Measurements from ENCODE around the gene SOX13.

SOX13 gene

GRCh38 chr1:204065174-204065985 is 7.5 kb upstream of the SOX13 start:
- Histone ChIP-seq H3K4me3 (IDR thresholded peaks at IDR 0.05; ENCODE audit: insufficient read depth, low read depth, low read length) (no peak overlapping the region), H2AFZ (ENCODE audit: low read depth) (no peak overlapping the region), H3K4me1 (ENCODE audit: low read depth, poor library complexity, severe bottlenecking) (no peaks in the 10 kb centered on the region), H3K4me2 (no peak overlapping the region), H4K20me1 (ENCODE audit: insufficient read depth) (no peaks in the 10 kb centered on the region), H3K27ac (no peak overlapping the region), H3K36me3 (ENCODE audit: insufficient read depth) (no peaks in the 10 kb centered on the region), H3K79me2 (ENCODE audit: insufficient read depth, low read depth) (no peaks in the 10 kb centered on the region), H3K9ac (no peak overlapping the region), H3K27me3 (ENCODE audit: insufficient read depth, low read depth) (no peaks in the 10 kb centered on the region)
- TF ChIP-seq CTCF (conservative IDR thresholded peaks at IDR 0.05; ENCODE audit: low read depth, low read length), result no peak

DNA sequence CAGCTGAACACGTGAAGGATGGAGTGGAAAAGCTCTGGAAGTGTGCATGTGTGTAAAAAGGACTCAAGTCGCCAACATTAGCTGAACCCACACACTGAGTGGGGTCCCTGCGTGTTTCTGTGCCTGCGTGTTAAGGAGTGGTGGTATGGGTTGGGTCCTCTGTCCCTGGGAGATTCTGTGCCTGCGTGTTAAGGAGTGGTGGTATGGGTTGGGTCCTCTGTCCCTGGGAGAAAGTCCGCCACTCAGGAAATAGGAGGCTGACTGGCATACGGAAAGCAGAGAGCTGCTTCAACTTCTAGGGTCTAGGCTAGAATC is 7.0 kb upstream of the SOX13 start:
- Histone ChIP-seq H3K27me3 (ENCODE audit: insufficient read depth, low read depth) (no peaks in the 10 kb centered on the region), H3K27ac (no peak overlapping the region), H3K9ac (no peak overlapping the region), H3K4me2 (no peak overlapping the region), H4K20me1 (ENCODE audit: insufficient read depth) (no peaks in the 10 kb centered on the region), H3K4me3 (IDR thresholded peaks at IDR 0.05; ENCODE audit: insufficient read depth, low read depth, low read length) (no peak overlapping the region), H3K4me1 (ENCODE audit: low read depth, poor library complexity, severe bottlenecking) (no peaks in the 10 kb centered on the region), H3K36me3 (ENCODE audit: insufficient read depth) (no peaks in the 10 kb centered on the region), H2AFZ (ENCODE audit: low read depth) (no peak overlapping the region), H3K79me2 (ENCODE audit: insufficient read depth, low read depth) (no peaks in the 10 kb centered on the region)
- no peak for TF ChIP-seq CTCF (conservative IDR thresholded peaks at IDR 0.05; ENCODE audit: low read depth, low read length)

GRCh38 chr1:204067935-204068334 is 5.0 kb upstream of the SOX13 start:
- TF ChIP-seq CTCF (conservative IDR thresholded peaks at IDR 0.05; ENCODE audit: low read depth, low read length), result no peak
- Histone ChIP-seq H3K4me3 (IDR thresholded peaks at IDR 0.05; ENCODE audit: insufficient read depth, low read depth, low read length) (no peak overlapping the region), H3K36me3 (ENCODE audit: insufficient read depth) (no peaks in the 10 kb centered on the region), H3K4me2 (no peak overlapping the region), H3K4me1 (ENCODE audit: low read depth, poor library complexity, severe bottlenecking) (no peaks in the 10 kb centered on the region), H3K27ac (no peak overlapping the region), H2AFZ (ENCODE audit: low read depth) (no peak overlapping the region), H3K27me3 (ENCODE audit: insufficient read depth, low read depth) (no peaks in the 10 kb centered on the region), H3K9ac (no peak overlapping the region), H4K20me1 (ENCODE audit: insufficient read depth) (no peaks in the 10 kb centered on the region), H3K79me2 (ENCODE audit: insufficient read depth, low read depth) (no peaks in the 10 kb centered on the region)

- Histone ChIP-seq H3K4me3 (IDR thresholded peaks at IDR 0.05; ENCODE audit: insufficient read depth, low read depth, low read length) (no peak overlapping the region), H3K79me2 (ENCODE audit: insufficient read depth, low read depth) (no peaks in the 10 kb centered on the region), H2AFZ (ENCODE audit: low read depth) (no peak overlapping the region), H4K20me1 (ENCODE audit: insufficient read depth) (no peaks in the 10 kb centered on the region), H3K4me2 (no peak overlapping the region), H3K27ac (no peak overlapping the region), H3K9ac (no peak overlapping the region), H3K4me1 (ENCODE audit: low read depth, poor library complexity, severe bottlenecking) (no peaks in the 10 kb centered on the region), H3K27me3 (ENCODE audit: insufficient read depth, low read depth) (no peaks in the 10 kb centered on the region), H3K36me3 (ENCODE audit: insufficient read depth) (no peaks in the 10 kb centered on the region)
- TF ChIP-seq CTCF (conservative IDR thresholded peaks at IDR 0.05; ENCODE audit: low read depth, low read length), result no peak
Observed at GRCh38 chr1:204069887-204070286, 3.0 kb upstream of the SOX13 start.
